Measurements from ENCODE around the gene SV2C.
A peak's percentile ranks its signal among the peaks of the same experiment; 100 is the strongest.

DNA sequence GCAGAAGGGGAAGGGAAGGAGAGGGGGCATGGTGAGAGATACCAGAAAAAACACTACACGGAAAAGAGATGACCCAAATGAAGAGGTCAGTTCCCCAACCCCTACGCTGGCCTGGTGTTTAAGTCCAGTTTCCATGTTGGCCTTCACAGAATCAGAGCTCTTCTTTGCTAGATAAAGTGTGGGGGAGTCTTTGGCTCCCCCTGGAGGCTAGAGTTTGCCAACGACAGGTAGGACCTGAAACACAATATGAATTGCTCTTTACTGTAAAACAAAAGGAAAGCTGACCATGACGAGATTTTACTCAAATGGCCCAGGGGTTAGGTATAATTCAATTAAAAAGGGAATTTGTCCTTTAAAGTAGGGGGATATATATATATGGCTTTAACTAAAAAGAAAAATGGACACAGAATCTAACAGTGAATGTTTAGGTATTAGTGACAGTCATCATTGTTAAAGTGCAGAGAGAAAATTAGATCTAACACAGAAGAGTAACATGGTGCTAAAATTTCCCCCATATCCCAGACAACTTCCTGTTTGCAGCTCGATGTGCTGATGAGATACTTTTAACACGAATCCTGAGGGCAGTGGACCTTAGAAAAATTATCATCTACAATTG lies 92.0 kb downstream of the SV2C start:
- TF ChIP-seq CTCF (IDR thresholded peaks at IDR 0.05; ENCODE audit: low read depth, low read length): peak; percentile 70
- TF ChIP-seq EZH2phosphoT487 (IDR thresholded peaks at IDR 0.05; ENCODE audit: low read depth): no peak
